ENCODE data around the gene DNAI1.

DNAI1 gene

DNA sequence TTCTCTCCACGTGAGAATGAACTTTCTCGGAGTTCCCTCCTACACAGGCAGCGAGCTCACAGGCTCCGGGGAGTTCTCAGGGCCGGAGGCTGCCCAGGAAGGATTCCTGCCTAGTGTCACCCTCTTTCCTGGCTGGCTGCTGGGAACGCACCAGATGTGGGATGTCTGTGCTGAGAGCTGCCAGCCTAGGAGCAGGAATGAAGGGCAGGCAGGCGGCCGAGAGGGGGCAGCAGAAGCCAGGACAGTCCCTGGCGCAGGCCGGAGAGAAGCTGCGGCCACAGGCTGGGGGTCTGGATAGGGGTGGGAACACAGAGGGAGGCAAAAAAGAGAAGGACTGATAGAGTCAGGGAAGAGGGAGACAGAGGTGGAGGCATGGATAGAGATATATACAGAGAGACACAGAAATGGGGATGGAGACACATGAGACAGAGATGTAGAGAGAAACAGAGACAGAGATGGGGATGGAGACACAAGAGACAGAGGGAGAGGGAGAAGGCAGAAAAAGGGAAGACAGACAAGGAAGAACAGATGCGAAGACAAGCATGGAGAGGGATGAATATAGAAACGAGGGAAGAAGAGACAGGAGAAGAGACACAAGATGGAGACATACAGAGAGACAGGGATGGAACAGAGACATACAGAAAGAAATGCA is 89.5 kb downstream of the DNAI1 start:
- peak; percentile 91 for TF ChIP-seq CTCF (conservative IDR thresholded peaks at IDR 0.05; ENCODE audit: low read depth, low read length)
- DNase-seq (ENCODE audit: low read depth) = no peak
- no peak overlapping the region for H3K4me3 ChIP-seq (ENCODE audit: low read length)

DNA sequence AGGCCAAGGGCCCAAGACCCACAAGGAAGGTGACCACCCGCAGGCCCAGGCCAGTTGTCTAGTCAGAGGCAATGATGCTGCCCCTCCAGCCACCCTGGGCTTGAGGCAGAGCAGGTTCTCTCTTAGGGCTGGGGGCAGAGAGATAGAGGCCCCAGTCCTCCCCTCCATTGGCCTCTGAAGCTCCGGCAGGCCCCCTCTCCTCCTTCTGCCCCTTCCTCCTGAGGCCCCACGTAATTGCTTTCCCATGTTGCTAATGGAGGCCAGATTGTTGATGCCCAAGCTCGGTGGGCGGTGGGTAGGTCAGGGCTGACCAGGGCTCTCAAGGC is 90.8 kb downstream of the DNAI1 start:
- no peak for DNase-seq (ENCODE audit: low read depth)
- TF ChIP-seq CTCF (conservative IDR thresholded peaks at IDR 0.05; ENCODE audit: low read depth, low read length) = no peak
- H3K4me3 ChIP-seq (ENCODE audit: low read length) = no peak overlapping the region

GRCh38 chr9:34550016-34550680 is 91.5 kb downstream of the DNAI1 start:
- no peak for TF ChIP-seq CTCF (conservative IDR thresholded peaks at IDR 0.05; ENCODE audit: low read depth, low read length)
- no peak overlapping the region for H3K4me3 ChIP-seq (ENCODE audit: low read length)
- no peak for DNase-seq (ENCODE audit: low read depth)

DNA sequence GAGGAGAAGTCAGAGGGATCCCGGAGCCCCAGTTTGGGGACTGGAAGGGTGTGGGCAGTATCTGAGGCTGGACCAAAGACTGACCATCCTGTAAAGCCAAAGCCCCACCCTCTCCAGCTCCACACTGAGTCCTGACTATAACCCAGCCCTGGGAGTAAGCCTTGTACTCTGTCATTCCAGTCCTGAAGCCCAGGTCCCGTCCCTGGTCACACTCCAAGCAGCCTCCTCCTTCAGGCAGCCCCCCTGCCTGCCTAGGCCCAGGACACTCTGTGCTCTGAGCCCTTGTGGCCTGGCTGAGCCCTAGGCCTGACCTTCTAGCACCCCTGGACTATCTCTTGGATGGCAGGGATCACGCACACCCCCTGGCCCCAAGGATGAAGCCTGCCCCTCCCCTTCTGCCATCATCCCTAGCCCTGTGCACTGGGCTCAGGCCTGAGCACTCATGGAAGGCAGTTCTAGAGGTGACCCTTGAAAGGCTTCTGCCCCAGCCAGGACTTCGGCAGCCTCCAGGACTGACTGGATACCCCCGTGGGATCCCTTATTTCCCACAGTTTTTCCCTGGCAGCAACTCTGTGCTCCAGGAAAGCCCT is 92.2 kb downstream of the DNAI1 start:
- H3K4me3 ChIP-seq (ENCODE audit: low read length) = no peak overlapping the region
- DNase-seq (ENCODE audit: low read depth) = no peak
- TF ChIP-seq CTCF (conservative IDR thresholded peaks at IDR 0.05; ENCODE audit: low read depth, low read length) = no peak

- DNase-seq (ENCODE audit: low read depth) = no peak
- TF ChIP-seq CTCF (conservative IDR thresholded peaks at IDR 0.05; ENCODE audit: low read depth, low read length) = no peak
- no peak overlapping the region for H3K4me3 ChIP-seq (ENCODE audit: low read length)
Measured at GRCh38 chr9:34551751-34552605, 93.4 kb downstream of the DNAI1 start.

- no peak overlapping the region for H3K4me3 ChIP-seq (ENCODE audit: low read length)
- no peak for DNase-seq (ENCODE audit: low read depth)
- TF ChIP-seq CTCF (conservative IDR thresholded peaks at IDR 0.05; ENCODE audit: low read depth, low read length) = no peak
Measured at GRCh38 chr9:34552606-34552981, 94.0 kb downstream of the DNAI1 start.
